Keratinocyte (primary cell): Measurements from ENCODE around the gene AFG1L.

Experiments used
- CTCF ChIP-seq, 3 experiments: IDR thresholded peaks in 1 of 3; conservative IDR thresholded peaks in 1 of 3; optimal IDR thresholded peaks in 1 of 3; 2 replicates in 2 of 3; 3 replicates in 1 of 3; pipeline versions ENCODE3 to v1.5.1; 2011; ENCODE audit warnings: low read length in 3 of 3, mild to moderate bottlenecking in 3 of 3, moderate library complexity in 2 of 3, control low read depth in 1 of 3, inconsistent platforms in 1 of 3; ENCODE audit not compliant: insufficient read depth in 2 of 3; ENCODE audit errors: extremely low read depth in 1 of 3
- EZH2 ChIP-seq: IDR thresholded peaks from one replicate; pipeline ENCODE4 v1.6.1; 2012; ENCODE audit warnings: inconsistent platforms, mild to moderate bottlenecking, low read length, moderate library complexity

DNA sequence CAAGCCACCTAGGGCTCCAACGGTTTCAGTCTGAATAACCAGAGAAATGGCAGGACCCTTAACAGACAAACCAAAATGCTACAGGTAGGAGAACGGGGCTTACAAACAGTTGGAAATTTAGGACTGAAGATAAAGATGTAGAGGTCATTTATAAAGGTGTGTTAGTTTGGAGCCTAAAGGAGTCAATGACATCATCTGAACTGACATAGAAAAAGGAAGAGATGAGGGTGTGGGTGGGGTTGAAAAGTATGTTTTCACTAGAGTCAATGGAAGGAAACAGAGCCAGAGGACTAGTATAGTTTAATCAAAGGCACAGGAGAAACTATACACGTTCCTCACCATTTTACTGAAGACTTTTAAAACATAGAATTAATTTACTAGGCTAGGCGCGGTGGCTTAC is 194.8 kb downstream of the AFG1L start:
- TF ChIP-seq CTCF (optimal IDR thresholded peaks at IDR 0.05 in 1 of 3, IDR thresholded peaks at IDR 0.05 in 1 of 3, conservative IDR thresholded peaks at IDR 0.05 in 1 of 3; ENCODE audit: extremely low read depth in 1 of 3, insufficient read depth in 2 of 3, low read length in 3 of 3) (no peak), EZH2 (no peak)
